WTC11 (cell line): ENCODE measurements around the gene DUSP2. TPM values are rescaled to one million over a fixed set of nuclear protein-coding genes. Genes with fewer than 3 reads are reported as not detected.

Experiments used
- ATAC-seq: fragments of 200-7000 bp; cut with Tn5 transposase; 2 replicates; pipeline ENCODE4 v1.10.0; 2021; ENCODE audit warnings: mild to moderate bottlenecking, moderate library complexity
- CTCF ChIA-PET: fragments of 300-600 bp; sonication (Branson Sonifier 250); formaldehyde crosslinking; loops from one replicate; lab custom pipeline; 2021; ENCODE audit warnings: antibody characterized with exemption; lab: Charles Lee
- POLR2A ChIA-PET: fragments of 350-600 bp; sonication (Branson Sonifier 250); formaldehyde crosslinking; loops from one replicate; lab custom pipeline; 2021; ENCODE audit warnings: antibody characterized with exemption; lab: Charles Lee
- DNase-seq: peaks from one replicate; pipeline ENCODE4 v3.0.0; 2021; ENCODE audit warnings: low spot score
- H3K27ac Mint-ChIP-seq: 2 replicates; pipeline ENCODE4 v1.8.0; 2021; ENCODE audit warnings: mixed read lengths
- H3K27me3 Mint-ChIP-seq: 2 replicates; pipeline ENCODE4 v1.8.0; 2021; ENCODE audit warnings: low read depth, mild to moderate bottlenecking, moderate library complexity, mixed read lengths
- H3K36me3 Mint-ChIP-seq: 2 replicates; pipeline ENCODE4 v1.8.0; 2021; ENCODE audit warnings: mixed read lengths
- H3K4me1 Mint-ChIP-seq: 2 replicates; pipeline ENCODE4 v1.8.0; 2022; ENCODE audit warnings: mixed read lengths
- H3K4me3 Mint-ChIP-seq: 2 replicates; pipeline ENCODE4 v1.8.0; 2021; ENCODE audit warnings: mild to moderate bottlenecking, moderate library complexity, mixed read lengths
- H3K9me3 Mint-ChIP-seq: 2 replicates; pipeline ENCODE4 v1.8.0; 2021; ENCODE audit warnings: mixed read lengths
- E2F4 ChIP-seq: sonication (generic); formaldehyde crosslinking; IDR thresholded peaks from 2 replicates; pipeline ENCODE4 v1.8.1; 2022; ENCODE audit warnings: low read depth, mild to moderate bottlenecking, moderate library complexity, missing genetic modification reagents, borderline replicate concordance
- ELF4 ChIP-seq: sonication (generic); formaldehyde crosslinking; IDR thresholded peaks from 2 replicates; pipeline ENCODE4 v1.8.1; 2022; ENCODE audit warnings: low read depth, mild to moderate bottlenecking, moderate library complexity, missing genetic modification reagents
- EMX1 ChIP-seq: fragments of 250-450 bp; sonication (Bioruptor Pico); IDR thresholded peaks from 2 replicates; pipeline ENCODE4 v1.8.0; 2021; ENCODE audit warnings: mild to moderate bottlenecking
- ETV6 ChIP-seq: sonication (generic); formaldehyde crosslinking; IDR thresholded peaks from 2 replicates; pipeline ENCODE4 v1.8.1; 2022; ENCODE audit warnings: mild to moderate bottlenecking, missing genetic modification reagents
- GRHL2 ChIP-seq: fragments of 250-450 bp; sonication (Bioruptor Pico); IDR thresholded peaks from 2 replicates; pipeline ENCODE4 v1.8.0; 2022; ENCODE audit warnings: mild to moderate bottlenecking, moderate library complexity; ENCODE audit not compliant: insufficient replicate concordance, severe bottlenecking
- GTF2I ChIP-seq: fragments of 250-450 bp; sonication (Bioruptor Pico); conservative IDR thresholded peaks from 2 replicates; pipeline ENCODE4 v1.4.0; 2021; ENCODE audit warnings: mild to moderate bottlenecking
- NFYB ChIP-seq: sonication (generic); formaldehyde crosslinking; conservative IDR thresholded peaks from 2 replicates; pipeline ENCODE4 v1.8.0; 2022; ENCODE audit warnings: low read depth, missing genetic modification reagents
- TCF7 ChIP-seq: sonication (generic); formaldehyde crosslinking; IDR thresholded peaks from 2 replicates; pipeline ENCODE4 v1.8.0; 2022; ENCODE audit warnings: mild to moderate bottlenecking, low read depth, missing genetic modification reagents, moderate library complexity
- TEAD4 ChIP-seq: sonication (generic); formaldehyde crosslinking; IDR thresholded peaks from 2 replicates; pipeline ENCODE4 v1.8.0; 2022; ENCODE audit warnings: mild to moderate bottlenecking, missing genetic modification reagents
- USF2 ChIP-seq: sonication (generic); formaldehyde crosslinking; IDR thresholded peaks from 2 replicates; pipeline ENCODE4 v1.8.1; 2023; ENCODE audit warnings: mild to moderate bottlenecking, missing genetic modification reagents, moderate library complexity
- ZBTB21 ChIP-seq: sonication (generic); formaldehyde crosslinking; IDR thresholded peaks from 2 replicates; pipeline ENCODE4 v1.8.1; 2023; ENCODE audit warnings: mild to moderate bottlenecking, missing genetic modification reagents, borderline replicate concordance
- ZNF219 ChIP-seq: sonication (generic); formaldehyde crosslinking; IDR thresholded peaks from 2 replicates; pipeline ENCODE4 v1.8.0; 2023; ENCODE audit warnings: missing genetic modification reagents, mild to moderate bottlenecking, borderline replicate concordance
- ZNF263 ChIP-seq: sonication (generic); formaldehyde crosslinking; IDR thresholded peaks from 2 replicates; pipeline ENCODE4 v1.8.1; 2022; ENCODE audit warnings: low read depth, mild to moderate bottlenecking, moderate library complexity, missing genetic modification reagents
- ZNF317 ChIP-seq: sonication (generic); formaldehyde crosslinking; IDR thresholded peaks from 2 replicates; pipeline ENCODE4 v1.8.1; 2023; ENCODE audit warnings: low read depth, mild to moderate bottlenecking, moderate library complexity, missing genetic modification reagents, borderline replicate concordance
- ZNF416 ChIP-seq: fragments of 250-450 bp; sonication (Bioruptor Pico); IDR thresholded peaks from 2 replicates; pipeline ENCODE4 v1.9.0; 2021; ENCODE audit warnings: mild to moderate bottlenecking, inconsistent platforms
- ZNF423 ChIP-seq: fragments of 250-450 bp; sonication (Bioruptor Pico); IDR thresholded peaks from 2 replicates; pipeline ENCODE4 v2.1.2; 2022; ENCODE audit warnings: mild to moderate bottlenecking, moderate library complexity
- total RNA-seq: library from RNA; stranded (reverse); gene quantifications from 3 replicates; pipeline ENCODE4 v1.2.3, GENCODE V29; 2021
- TF ChIP-seq, protein P1 (sequence below): sonication (generic); formaldehyde crosslinking; IDR thresholded peaks from 2 replicates; pipeline ENCODE4 v1.8.0; 2023; ENCODE audit warnings: missing genetic modification reagents
- TF ChIP-seq, protein P2 (sequence below): sonication (generic); formaldehyde crosslinking; IDR thresholded peaks from 2 replicates; pipeline ENCODE4 v1.8.0; 2022; ENCODE audit warnings: mild to moderate bottlenecking, missing genetic modification reagents
- TF ChIP-seq, protein P3 (sequence below): fragments of 250-450 bp; sonication (Bioruptor Pico); conservative IDR thresholded peaks from 2 replicates; pipeline ENCODE4 v1.9.0; 2021; ENCODE audit warnings: mild to moderate bottlenecking
- TF ChIP-seq, protein P4 (sequence below): sonication (generic); formaldehyde crosslinking; IDR thresholded peaks from 2 replicates; pipeline ENCODE4 v1.8.1; 2022; ENCODE audit warnings: low read depth, missing genetic modification reagents, borderline replicate concordance
- TF ChIP-seq, protein P5 (sequence below): fragments of 250-450 bp; sonication (Bioruptor Pico); IDR thresholded peaks from 2 replicates; pipeline ENCODE4 v1.9.0; 2021; ENCODE audit warnings: mild to moderate bottlenecking, borderline replicate concordance

The DUSP2 gene
- total RNA-seq, 1 experiment from 2014 or later: 4.7 TPM

DNA sequence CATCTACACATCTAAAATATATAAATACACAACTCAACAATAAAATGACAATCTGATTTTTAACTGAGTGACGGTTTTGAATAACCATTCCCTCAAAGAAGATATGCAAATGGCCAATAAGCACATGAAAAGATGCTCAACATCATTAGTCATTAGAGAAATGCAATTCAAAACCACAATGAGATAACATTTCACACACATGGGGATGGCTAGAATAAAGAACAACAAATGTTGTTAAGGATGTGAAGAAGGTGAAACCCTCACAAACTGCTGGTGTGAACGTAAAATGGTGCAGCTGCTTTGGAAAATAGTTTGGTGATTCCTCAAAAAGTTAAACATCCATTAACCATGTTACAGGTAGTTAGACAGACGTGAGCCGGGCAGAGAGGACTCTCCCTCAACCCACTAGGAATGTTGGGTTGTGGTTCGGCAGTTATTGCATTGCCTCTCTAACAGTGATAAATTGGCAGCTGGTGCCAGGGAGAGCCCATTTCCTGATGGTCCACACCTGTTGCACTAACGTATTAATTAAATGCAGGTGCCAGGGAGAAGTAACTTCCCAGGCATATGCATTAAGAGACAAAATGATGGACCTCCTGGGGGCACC lies 22.3 kb upstream of the DUSP2 start (continued):
- TF ChIP-seq E2F4: no peak
- no peak for TF ChIP-seq ZNF317
- no peak for TF ChIP-seq ZNF219 (CRISPR knock-in tag)
- no peak for TF ChIP-seq ZNF263 (CRISPR knock-in tag)
- TF ChIP-seq, protein P1, sequence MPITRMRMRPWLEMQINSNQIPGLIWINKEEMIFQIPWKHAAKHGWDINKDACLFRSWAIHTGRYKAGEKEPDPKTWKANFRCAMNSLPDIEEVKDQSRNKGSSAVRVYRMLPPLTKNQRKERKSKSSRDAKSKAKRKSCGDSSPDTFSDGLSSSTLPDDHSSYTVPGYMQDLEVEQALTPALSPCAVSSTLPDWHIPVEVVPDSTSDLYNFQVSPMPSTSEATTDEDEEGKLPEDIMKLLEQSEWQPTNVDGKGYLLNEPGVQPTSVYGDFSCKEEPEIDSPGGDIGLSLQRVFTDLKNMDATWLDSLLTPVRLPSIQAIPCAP (CRISPR knock-in tag): no peak
- TF ChIP-seq GRHL2 (CRISPR knock-in tag): no peak
- TF ChIP-seq, protein P2, sequence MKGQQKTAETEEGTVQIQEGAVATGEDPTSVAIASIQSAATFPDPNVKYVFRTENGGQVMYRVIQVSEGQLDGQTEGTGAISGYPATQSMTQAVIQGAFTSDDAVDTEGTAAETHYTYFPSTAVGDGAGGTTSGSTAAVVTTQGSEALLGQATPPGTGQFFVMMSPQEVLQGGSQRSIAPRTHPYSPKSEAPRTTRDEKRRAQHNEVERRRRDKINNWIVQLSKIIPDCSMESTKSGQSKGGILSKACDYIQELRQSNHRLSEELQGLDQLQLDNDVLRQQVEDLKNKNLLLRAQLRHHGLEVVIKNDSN: no peak
- TF ChIP-seq, protein P3, sequence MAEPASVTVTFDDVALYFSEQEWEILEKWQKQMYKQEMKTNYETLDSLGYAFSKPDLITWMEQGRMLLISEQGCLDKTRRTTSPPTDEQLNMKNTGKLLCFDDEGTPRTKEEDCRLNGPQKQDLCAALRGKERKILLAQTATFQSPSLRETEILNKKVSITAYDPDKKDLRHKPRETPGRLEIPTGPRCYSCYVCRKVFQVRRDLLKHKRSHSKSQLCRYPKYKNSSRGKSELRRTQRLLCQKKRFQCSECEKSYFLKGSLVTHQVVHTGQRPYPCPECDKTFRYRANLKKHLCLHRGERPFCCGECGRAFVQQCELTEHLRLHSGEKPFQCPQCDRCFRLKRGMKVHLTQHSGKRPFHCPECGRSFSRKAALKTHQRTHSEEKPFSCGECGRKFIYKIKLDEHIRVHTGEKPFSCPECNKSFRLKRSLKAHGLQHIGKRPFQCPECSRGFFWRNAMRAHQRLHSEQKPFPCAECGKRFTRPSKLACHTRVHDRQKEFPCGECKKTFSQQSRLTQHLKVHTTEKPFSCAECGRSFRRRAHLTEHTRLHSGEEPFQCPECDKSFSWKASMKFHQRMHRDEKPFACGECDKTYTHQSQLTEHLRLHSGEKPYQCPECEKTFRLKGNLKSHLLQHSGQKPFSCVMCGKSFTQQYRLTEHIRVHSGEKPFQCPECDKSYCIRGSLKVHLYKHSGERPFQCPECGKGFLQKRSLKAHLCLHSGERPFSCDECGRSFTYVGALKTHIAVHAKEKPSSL (CRISPR knock-in tag): no peak
- no peak for TF ChIP-seq NFYB (CRISPR knock-in tag)
- no peak for TF ChIP-seq TEAD4
- no peak for TF ChIP-seq ZNF416 (CRISPR knock-in tag)
- no peak for TF ChIP-seq EMX1 (CRISPR knock-in tag)
- TF ChIP-seq, protein P4, sequence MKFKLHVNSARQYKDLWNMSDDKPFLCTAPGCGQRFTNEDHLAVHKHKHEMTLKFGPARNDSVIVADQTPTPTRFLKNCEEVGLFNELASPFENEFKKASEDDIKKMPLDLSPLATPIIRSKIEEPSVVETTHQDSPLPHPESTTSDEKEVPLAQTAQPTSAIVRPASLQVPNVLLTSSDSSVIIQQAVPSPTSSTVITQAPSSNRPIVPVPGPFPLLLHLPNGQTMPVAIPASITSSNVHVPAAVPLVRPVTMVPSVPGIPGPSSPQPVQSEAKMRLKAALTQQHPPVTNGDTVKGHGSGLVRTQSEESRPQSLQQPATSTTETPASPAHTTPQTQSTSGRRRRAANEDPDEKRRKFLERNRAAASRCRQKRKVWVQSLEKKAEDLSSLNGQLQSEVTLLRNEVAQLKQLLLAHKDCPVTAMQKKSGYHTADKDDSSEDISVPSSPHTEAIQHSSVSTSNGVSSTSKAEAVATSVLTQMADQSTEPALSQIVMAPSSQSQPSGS (CRISPR knock-in tag): no peak
- TF ChIP-seq, all 79 proteins: peak for 0

- DNase-seq (peak; percentile 38), ATAC-seq (peak; percentile 96)
- no peak overlapping the region for H3K27ac Mint-ChIP-seq
- CTCF ChIA-PET: interaction anchor here (1.0 to 2.1 kb wide), 2 partner anchors 12 to 48 kb away, joined by 3 to 4 read pairs; partner anchors contain the start of gene ADRA2B
- POLR2A ChIA-PET: no interaction called here
- H3K9me3 Mint-ChIP-seq: peaks cover 10% of the 10 kb centered on the region
- no peaks in the 10 kb centered on the region; the same call in 1 of the 2 replicates for H3K27me3 Mint-ChIP-seq
- H3K4me3 Mint-ChIP-seq: no peak overlapping the region
- H3K4me1 Mint-ChIP-seq: peaks cover 17% of the 10 kb centered on the region
- no peaks in the 10 kb centered on the region for H3K36me3 Mint-ChIP-seq
- peak; percentile 88 for TF ChIP-seq USF2 (CRISPR knock-in tag)
- TF ChIP-seq GTF2I (CRISPR knock-in tag): no peak
- peak; percentile 52 for TF ChIP-seq NFYB (CRISPR knock-in tag)
- TF ChIP-seq, protein P2: peak; percentile 86
- no peak for TF ChIP-seq ZNF423 (CRISPR knock-in tag)
- TF ChIP-seq ETV6 (CRISPR knock-in tag): no peak
- TF ChIP-seq, protein P5, sequence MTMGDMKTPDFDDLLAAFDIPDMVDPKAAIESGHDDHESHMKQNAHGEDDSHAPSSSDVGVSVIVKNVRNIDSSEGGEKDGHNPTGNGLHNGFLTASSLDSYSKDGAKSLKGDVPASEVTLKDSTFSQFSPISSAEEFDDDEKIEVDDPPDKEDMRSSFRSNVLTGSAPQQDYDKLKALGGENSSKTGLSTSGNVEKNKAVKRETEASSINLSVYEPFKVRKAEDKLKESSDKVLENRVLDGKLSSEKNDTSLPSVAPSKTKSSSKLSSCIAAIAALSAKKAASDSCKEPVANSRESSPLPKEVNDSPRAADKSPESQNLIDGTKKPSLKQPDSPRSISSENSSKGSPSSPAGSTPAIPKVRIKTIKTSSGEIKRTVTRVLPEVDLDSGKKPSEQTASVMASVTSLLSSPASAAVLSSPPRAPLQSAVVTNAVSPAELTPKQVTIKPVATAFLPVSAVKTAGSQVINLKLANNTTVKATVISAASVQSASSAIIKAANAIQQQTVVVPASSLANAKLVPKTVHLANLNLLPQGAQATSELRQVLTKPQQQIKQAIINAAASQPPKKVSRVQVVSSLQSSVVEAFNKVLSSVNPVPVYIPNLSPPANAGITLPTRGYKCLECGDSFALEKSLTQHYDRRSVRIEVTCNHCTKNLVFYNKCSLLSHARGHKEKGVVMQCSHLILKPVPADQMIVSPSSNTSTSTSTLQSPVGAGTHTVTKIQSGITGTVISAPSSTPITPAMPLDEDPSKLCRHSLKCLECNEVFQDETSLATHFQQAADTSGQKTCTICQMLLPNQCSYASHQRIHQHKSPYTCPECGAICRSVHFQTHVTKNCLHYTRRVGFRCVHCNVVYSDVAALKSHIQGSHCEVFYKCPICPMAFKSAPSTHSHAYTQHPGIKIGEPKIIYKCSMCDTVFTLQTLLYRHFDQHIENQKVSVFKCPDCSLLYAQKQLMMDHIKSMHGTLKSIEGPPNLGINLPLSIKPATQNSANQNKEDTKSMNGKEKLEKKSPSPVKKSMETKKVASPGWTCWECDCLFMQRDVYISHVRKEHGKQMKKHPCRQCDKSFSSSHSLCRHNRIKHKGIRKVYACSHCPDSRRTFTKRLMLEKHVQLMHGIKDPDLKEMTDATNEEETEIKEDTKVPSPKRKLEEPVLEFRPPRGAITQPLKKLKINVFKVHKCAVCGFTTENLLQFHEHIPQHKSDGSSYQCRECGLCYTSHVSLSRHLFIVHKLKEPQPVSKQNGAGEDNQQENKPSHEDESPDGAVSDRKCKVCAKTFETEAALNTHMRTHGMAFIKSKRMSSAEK (CRISPR knock-in tag): no peak
- no peak for TF ChIP-seq ZBTB21 (CRISPR knock-in tag)
- no peak for TF ChIP-seq ELF4
- no peak for TF ChIP-seq TCF7 (CRISPR knock-in tag)
These were observed 19.4 kb upstream of the DUSP2 start for GRCh38 chr2:96164459-96165184.
